Mesenchymal stem cell (in vitro differentiated cells and primary cell): ENCODE data around the gene DSTN.

ENCODE experiments used
- DNase-seq: peaks from one replicate; pipeline ENCODE4 v3.0.0-alpha.2; 2013
- H2AFZ ChIP-seq: one replicate; pipeline ENCODE4 v1.6.1; 2013; ENCODE audit warnings: low read depth, mild to moderate bottlenecking, control low read depth, inconsistent platforms, low read length, moderate library complexity
- H2AK5ac ChIP-seq: 2 replicates; pipeline ENCODE4 v1.6.1; 2013; ENCODE audit warnings: low read length, moderate library complexity, mild to moderate bottlenecking, inconsistent platforms; ENCODE audit not compliant: severe bottlenecking
- H2BK120ac ChIP-seq: one replicate; pipeline ENCODE4 v1.6.1; 2013; ENCODE audit warnings: low read depth, mild to moderate bottlenecking, inconsistent platforms, low read length, moderate library complexity
- H2BK12ac ChIP-seq, 2 experiments: one replicate each; pipeline ENCODE4 v1.6.1; 2013; ENCODE audit warnings: inconsistent platforms in 2 of 2, low read length in 2 of 2, mild to moderate bottlenecking in 2 of 2, moderate library complexity in 2 of 2, control low read depth in 1 of 2
- H2BK15ac ChIP-seq: one replicate; pipeline ENCODE4 v1.6.1; 2013; ENCODE audit warnings: mild to moderate bottlenecking, low read depth, inconsistent platforms; ENCODE audit not compliant: poor library complexity, severe bottlenecking
- H2BK5ac ChIP-seq: 2 replicates; pipeline ENCODE4 v1.6.1; 2013; ENCODE audit warnings: low read depth, mild to moderate bottlenecking, low read length, control low read depth, inconsistent platforms; ENCODE audit not compliant: poor library complexity, severe bottlenecking
- H3K14ac ChIP-seq, 2 experiments: one replicate each; pipeline ENCODE4 v1.6.1; 2013; ENCODE audit warnings: inconsistent platforms in 2 of 2, low read length in 2 of 2, control low read depth in 1 of 2, mild to moderate bottlenecking in 1 of 2, moderate library complexity in 1 of 2
- H3K18ac ChIP-seq, 2 experiments: one replicate each; pipeline ENCODE4 v1.6.1; 2013; ENCODE audit warnings: inconsistent platforms in 2 of 2, low read length in 2 of 2, control low read depth in 1 of 2, low read depth in 1 of 2, mild to moderate bottlenecking in 1 of 2
- H3K23ac ChIP-seq, 2 experiments: one replicate each; pipeline ENCODE4 v1.6.1; 2013; ENCODE audit warnings: inconsistent platforms in 2 of 2, low read length in 2 of 2, mild to moderate bottlenecking in 2 of 2, moderate library complexity in 2 of 2, control low read depth in 1 of 2
- H3K27ac ChIP-seq: 2 replicates; pipeline ENCODE4 v1.5.1; 2013; ENCODE audit warnings: mild to moderate bottlenecking, moderate library complexity, low read length, control low read depth, inconsistent platforms; ENCODE audit not compliant: poor library complexity, severe bottlenecking
- H3K27me3 ChIP-seq, 2 experiments: 2 replicates each; pipeline versions ENCODE4 v1.6.1 to v1.7.0; 2013; ENCODE audit warnings: low read length in 2 of 2, mild to moderate bottlenecking in 2 of 2, moderate library complexity in 2 of 2, control low read depth in 1 of 2, inconsistent platforms in 1 of 2; ENCODE audit not compliant: control insufficient read depth in 1 of 2, insufficient read depth in 1 of 2
- H3K36me3 ChIP-seq, 2 experiments: 2 replicates each; pipeline versions ENCODE4 v1.6.1 to v1.7.0; 2013; ENCODE audit warnings: low read length in 2 of 2, control low read depth in 1 of 2, inconsistent platforms in 1 of 2, low read depth in 1 of 2, mild to moderate bottlenecking in 1 of 2; ENCODE audit not compliant: insufficient read depth in 2 of 2, control insufficient read depth in 1 of 2
- H3K4ac ChIP-seq, 2 experiments: one replicate each; pipeline ENCODE4 v1.6.1; 2013; ENCODE audit warnings: inconsistent platforms in 2 of 2, low read length in 2 of 2, mild to moderate bottlenecking in 2 of 2, moderate library complexity in 2 of 2, control low read depth in 1 of 2, low read depth in 1 of 2
- H3K4me1 ChIP-seq: 2 replicates; pipeline ENCODE4 v1.6.1; 2013; ENCODE audit warnings: low read depth, low read length, control low read depth; ENCODE audit not compliant: control insufficient read depth, insufficient read depth
- H3K4me2 ChIP-seq: 2 replicates; pipeline ENCODE4 v1.6.1; 2013; ENCODE audit warnings: low read length, mild to moderate bottlenecking, inconsistent platforms; ENCODE audit not compliant: poor library complexity, severe bottlenecking
- H3K4me3 ChIP-seq, 2 experiments: 2 replicates each; pipeline versions ENCODE4 v1.5.1 to v1.7.0; 2013; ENCODE audit warnings: low read length in 2 of 2, mild to moderate bottlenecking in 2 of 2, control low read depth in 1 of 2, low read depth in 1 of 2; ENCODE audit not compliant: insufficient read depth in 1 of 2
- H3K79me1 ChIP-seq: replicated peaks from 2 replicates; pipeline ENCODE4 v1.6.1; 2013; ENCODE audit warnings: mild to moderate bottlenecking, control low read depth, low read length, inconsistent platforms; ENCODE audit not compliant: poor library complexity, severe bottlenecking
- H3K9ac ChIP-seq: 2 replicates; pipeline ENCODE4 v1.7.0; 2013; ENCODE audit warnings: mild to moderate bottlenecking, low read length, moderate library complexity
- H3K9me3 ChIP-seq: 2 replicates; pipeline ENCODE4 v1.7.0; 2013; ENCODE audit warnings: mild to moderate bottlenecking, low read length; ENCODE audit not compliant: control insufficient read depth
- H4K8ac ChIP-seq: one replicate; pipeline ENCODE4 v1.6.1; 2013; ENCODE audit warnings: inconsistent platforms, mild to moderate bottlenecking, low read length, moderate library complexity
- H4K91ac ChIP-seq: one replicate; pipeline ENCODE4 v1.6.1; 2013; ENCODE audit warnings: mild to moderate bottlenecking, low read length, inconsistent platforms
- WGBS: methylation state at CpG from one replicate; pipeline ENCODE4 v1.1.7; 2013; ENCODE audit warnings: mixed read lengths; 5-methylcytosine and 5-hydroxymethylcytosine counted together

Gene DSTN

DNA sequence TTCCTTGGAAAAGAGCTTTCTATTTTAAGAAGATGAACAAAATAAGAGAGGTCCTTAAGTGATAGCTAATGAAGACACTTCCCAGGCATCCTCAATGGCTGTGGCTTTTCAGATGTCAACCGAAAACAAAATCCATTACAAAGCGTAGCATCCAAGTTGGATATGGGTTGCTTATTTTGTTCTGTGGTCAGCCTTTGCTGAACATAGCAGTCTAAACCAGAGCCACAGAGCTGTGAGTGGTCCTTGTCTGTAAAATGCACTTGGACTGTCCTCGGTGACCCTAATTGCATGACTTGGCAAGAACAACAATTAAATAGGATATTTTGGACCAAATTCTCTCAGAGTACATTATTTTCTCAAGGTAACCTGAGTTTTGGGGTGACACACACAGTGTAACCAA, 28.3 kb upstream of the DSTN start:
- Histone ChIP-seq H3K79me1 (peaks cover 4% of the 10 kb centered on the region), H4K91ac (no peak overlapping the region), H3K23ac (no peak overlapping the region), H3K27me3 (no peaks in the 10 kb centered on the region), H3K9me3 (no peaks in the 10 kb centered on the region), H3K4me3 (no peak overlapping the region), H2AFZ (no peak overlapping the region), H2BK5ac (no peak overlapping the region), H3K4me2 (no peak overlapping the region), H2BK12ac (no peak overlapping the region), H3K36me3 (no peaks in the 10 kb centered on the region), H3K14ac (no peak overlapping the region), H3K4me1 (peaks cover 22% of the 10 kb centered on the region), H3K18ac (no peak overlapping the region), H3K9ac (peak overlapping the region; percentile 83), H2AK5ac (peak overlapping the region; percentile 79), H3K4ac (no peak overlapping the region), H2BK15ac (no peak overlapping the region), H3K27ac (no peak overlapping the region), H4K8ac (no peak overlapping the region), H2BK120ac (no peak overlapping the region)
- DNase-seq = peak; percentile 14
- 98% methylated on average over 3 of the region's 3 CpGs for WGBS

DNA sequence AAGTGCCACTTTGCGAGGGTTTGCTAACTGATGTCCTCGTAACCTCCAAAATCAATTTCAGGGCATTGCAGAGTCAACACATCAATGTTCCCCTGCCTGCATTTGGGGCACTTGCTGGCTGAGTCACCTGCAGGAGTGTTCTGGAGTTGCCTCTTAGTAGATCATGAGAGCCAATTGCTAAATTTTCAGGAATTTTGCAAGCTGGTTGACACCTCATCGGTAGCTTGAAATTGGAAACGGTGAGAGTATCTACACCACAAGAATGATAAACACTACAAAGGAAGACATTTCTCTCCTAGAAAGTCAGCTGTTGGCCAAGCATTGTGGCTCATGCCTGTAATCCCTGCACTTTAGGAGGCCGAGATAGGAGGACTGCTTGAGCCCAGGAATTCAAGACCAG, 27.9 kb upstream of the DSTN start:
- 69% methylated on average over 5 of the region's 5 CpGs for WGBS
- H3K36me3 ChIP-seq = no peaks in the 10 kb centered on the region
- H3K27ac ChIP-seq = peak overlapping the region; percentile 42
- no peak overlapping the region for H3K18ac ChIP-seq
- H3K9ac ChIP-seq = peak overlapping the region; percentile 83
- H2BK15ac ChIP-seq = no peak overlapping the region
- no peak overlapping the region for H3K23ac ChIP-seq
- H3K4ac ChIP-seq = no peak overlapping the region
- H4K91ac ChIP-seq = no peak overlapping the region
- no peak overlapping the region for H4K8ac ChIP-seq
- no peak overlapping the region for H2BK5ac ChIP-seq
- H3K4me2 ChIP-seq = no peak overlapping the region
- peak; percentile 70 for DNase-seq
- H2AFZ ChIP-seq = no peak overlapping the region
- peak overlapping the region in 1 of 2 experiments; percentile 36 for H3K4me3 ChIP-seq
- no peak overlapping the region for H2AK5ac ChIP-seq
- peaks cover 4% of the 10 kb centered on the region for H3K79me1 ChIP-seq
- no peak overlapping the region for H3K14ac ChIP-seq
- H2BK12ac ChIP-seq = no peak overlapping the region
- H3K27me3 ChIP-seq = no peaks in the 10 kb centered on the region
- no peak overlapping the region for H2BK120ac ChIP-seq
- peaks cover 22% of the 10 kb centered on the region for H3K4me1 ChIP-seq
- H3K9me3 ChIP-seq = no peaks in the 10 kb centered on the region

DNA sequence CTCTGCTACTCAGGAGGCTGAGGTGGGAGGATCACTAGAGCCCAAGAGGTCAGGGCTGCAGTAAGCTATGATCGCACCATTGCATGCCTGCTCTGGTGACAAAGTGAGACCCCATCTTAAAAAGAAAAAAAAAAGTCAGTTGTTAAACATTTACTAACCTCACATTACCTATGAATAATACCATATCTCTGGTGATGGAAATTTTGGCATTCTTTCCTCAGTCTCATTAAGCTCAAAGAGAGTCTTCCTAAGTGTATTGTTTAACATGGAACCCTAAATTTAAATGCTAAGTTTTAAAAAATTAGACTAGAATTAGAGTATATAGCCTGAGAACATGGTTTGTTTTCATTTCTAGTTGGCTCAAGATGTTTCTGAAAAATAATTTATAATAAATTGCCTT, 27.4 kb upstream of the DSTN start:
- Histone ChIP-seq H3K23ac (no peak overlapping the region), H3K36me3 (no peaks in the 10 kb centered on the region), H3K4me3 (peak overlapping the region in 1 of 2 experiments; percentile 36), H2BK12ac (no peak overlapping the region), H4K91ac (no peak overlapping the region), H2AFZ (no peak overlapping the region), H3K79me1 (peaks cover 2% of the 10 kb centered on the region), H3K18ac (no peak overlapping the region), H4K8ac (no peak overlapping the region), H3K9ac (peak overlapping the region; percentile 83), H3K4ac (no peak overlapping the region), H2AK5ac (no peak overlapping the region), H3K4me2 (no peak overlapping the region), H2BK5ac (no peak overlapping the region), H3K4me1 (peaks cover 19% of the 10 kb centered on the region), H2BK15ac (no peak overlapping the region), H3K9me3 (no peaks in the 10 kb centered on the region), H3K27me3 (no peaks in the 10 kb centered on the region), H3K27ac (peak overlapping the region; percentile 42), H3K14ac (no peak overlapping the region), H2BK120ac (no peak overlapping the region)
- no CpG with 5 or more reads among the region's 1 CpG for WGBS
- DNase-seq = no peak

DNA sequence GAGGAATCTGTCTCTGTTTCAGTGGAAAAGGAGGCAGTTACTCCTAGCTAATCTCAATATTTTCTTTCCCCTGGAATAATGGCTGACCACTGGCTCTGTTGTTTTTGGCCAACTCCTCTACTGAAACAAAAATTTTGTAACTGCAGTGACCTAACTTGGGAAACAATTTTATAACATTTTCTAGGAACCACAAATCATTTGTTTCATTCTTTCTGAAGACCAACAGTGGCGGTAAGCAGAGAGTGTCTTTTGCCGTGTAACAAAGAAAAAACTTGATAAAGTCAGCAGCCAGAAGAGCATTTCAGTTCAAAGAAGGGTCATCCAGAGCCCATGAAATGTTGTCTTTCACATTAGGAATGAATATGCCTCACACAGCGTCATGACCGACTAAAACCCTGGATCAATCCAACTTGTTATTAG, 26.9 kb upstream of the DSTN start:
- Histone ChIP-seq H3K79me1 (peaks cover 2% of the 10 kb centered on the region), H2AFZ (no peak overlapping the region), H3K9ac (peak overlapping the region; percentile 83)

More for the DNA sequence above, 26.9 kb upstream of the DSTN start:
- H2AK5ac ChIP-seq = no peak overlapping the region
- 93% methylated on average over 2 of the region's 4 CpGs for WGBS
- H2BK15ac ChIP-seq = no peak overlapping the region
- peaks cover 18% of the 10 kb centered on the region for H3K4me1 ChIP-seq
- H3K4me3 ChIP-seq = peak overlapping the region in 1 of 2 experiments; percentile 34
- peak overlapping the region; percentile 87 for H3K27ac ChIP-seq
- no peak overlapping the region for H3K4ac ChIP-seq
- H3K27me3 ChIP-seq = no peaks in the 10 kb centered on the region
- no peaks in the 10 kb centered on the region for H3K9me3 ChIP-seq
- H3K36me3 ChIP-seq = no peaks in the 10 kb centered on the region
- no peak overlapping the region for H2BK5ac ChIP-seq
- no peak overlapping the region for H3K4me2 ChIP-seq
- H2BK12ac ChIP-seq = no peak overlapping the region
- H3K18ac ChIP-seq = no peak overlapping the region
- H3K14ac ChIP-seq = no peak overlapping the region
- H4K91ac ChIP-seq = no peak overlapping the region
- H2BK120ac ChIP-seq = no peak overlapping the region
- peak; percentile 13 for DNase-seq
- H4K8ac ChIP-seq = no peak overlapping the region
- H3K23ac ChIP-seq = no peak overlapping the region
